Natural killer cell (primary cell): ENCODE results near the gene CNRIP1. TPM values are rescaled to one million over a fixed set of nuclear protein-coding genes. Genes with fewer than 3 reads are reported as not detected.

ENCODE experiments used
- ATAC-seq, 3 donors: fragments of 150-1000 bp in 2 of 3; fragments of 200-7000 bp in 1 of 3; cut with Tn5 transposase; 1 replicate in 1 of 3; 2 replicates in 2 of 3; pipeline ENCODE4 v1.10.0; 2021; ENCODE audit warnings: mild to moderate bottlenecking in 2 of 3, moderate library complexity in 2 of 3
- DNase-seq, 2 donors: peaks; one replicate each; pipeline versions ENCODE4 v3.0.0 to v3.0.0-alpha.2; 2013 to 2021; ENCODE audit warnings: mixed read lengths in 1 of 2
- H3K27ac ChIP-seq: one replicate; pipeline ENCODE4 v1.5.1; 2013; ENCODE audit warnings: mild to moderate bottlenecking, low read length
- H3K27me3 ChIP-seq: one replicate; pipeline ENCODE4 v1.6.1; 2013; ENCODE audit warnings: low read length; ENCODE audit not compliant: control insufficient read depth, insufficient read depth
- H3K36me3 ChIP-seq: one replicate; pipeline ENCODE4 v1.6.1; 2013; ENCODE audit warnings: low read length; ENCODE audit not compliant: control insufficient read depth, insufficient read depth
- H3K4me1 ChIP-seq: one replicate; pipeline ENCODE4 v1.6.1; 2013; ENCODE audit warnings: low read length; ENCODE audit not compliant: control insufficient read depth, insufficient read depth
- H3K4me3 ChIP-seq: one replicate; pipeline ENCODE4 v1.5.1; 2013; ENCODE audit warnings: low read length
- H3K9me3 ChIP-seq: one replicate; pipeline ENCODE4 v1.6.1; 2013; ENCODE audit warnings: low read length; ENCODE audit not compliant: control insufficient read depth, insufficient read depth
- H3K27ac Mint-ChIP-seq, 2 donors: one replicate each; pipeline ENCODE4 v1.8.0; 2022; ENCODE audit warnings: mild to moderate bottlenecking in 2 of 2, mixed read lengths in 2 of 2, moderate library complexity in 1 of 2
- H3K27me3 Mint-ChIP-seq, 2 donors: one replicate each; pipeline ENCODE4 v1.8.0; 2022; ENCODE audit warnings: low read depth in 2 of 2, mixed read lengths in 2 of 2
- H3K36me3 Mint-ChIP-seq: one replicate; pipeline ENCODE4 v1.8.0; 2022; ENCODE audit warnings: mixed read lengths
- H3K4me1 Mint-ChIP-seq, 2 donors: one replicate each; pipeline ENCODE4 v1.8.0; 2022; ENCODE audit warnings: mixed read lengths in 2 of 2
- H3K4me3 Mint-ChIP-seq: one replicate; pipeline ENCODE4 v1.8.0; 2022; ENCODE audit warnings: mild to moderate bottlenecking, moderate library complexity, mixed read lengths
- H3K9me3 Mint-ChIP-seq, 2 donors: one replicate each; pipeline ENCODE4 v1.8.0; 2022; ENCODE audit warnings: mixed read lengths in 2 of 2
- CTCF ChIP-seq: fragments of 200-600 bp; IDR thresholded peaks from one replicate; pipeline ENCODE4 v1.8.0; 2022; ENCODE audit warnings: antibody characterized with exemption
- WGBS: methylation state at CpG from one replicate; pipeline ENCODE4 v1.1.7; 2013; ENCODE audit warnings: missing lambda C conversion rate; ENCODE audit not compliant: insufficient coverage; 5-methylcytosine and 5-hydroxymethylcytosine counted together
- intact Hi-C: fragments of 100-400 bp; cut with micrococcal nuclease; formaldehyde crosslinking; loops from one replicate; pipeline ENCODE4 v1.14.2; 2022
- total RNA-seq, 4 donors: library from RNA; stranded (reverse); fragments of 120-200 nt in 1 of 4; gene quantifications; one replicate each; pipeline versions ENCODE4 v1.2.3 to v1.2.4, GENCODE V29; 2013 to 2022

The CNRIP1 gene
- total RNA-seq, 3 donors from 2014 or later (not counting 1 experiment from before 2014, with no cell fraction given) = 0.39 to 0.98 TPM; not detected in 1

GRCh38 chr2:68333009-68333408 is 13.3 kb upstream of the CNRIP1 start:
- H3K27ac Mint-ChIP-seq = no peak overlapping the region

GRCh38 chr2:68330691-68331090 is 10.9 kb upstream of the CNRIP1 start:
- Mint-ChIP-seq H3K27ac (no peak overlapping the region), H3K9me3 (no peaks in the 10 kb centered on the region), H3K36me3 (no peaks in the 10 kb centered on the region), H3K4me1 (peaks cover 0 to 6% of the 10 kb centered on the region in 2 donors), H3K4me3 (no peak overlapping the region), H3K27me3 (peaks cover 5 to 21% of the 10 kb centered on the region in 2 donors)
- 98% methylated on average over 2 of the region's 2 CpGs for WGBS
- no peak for TF ChIP-seq CTCF
- no peaks in the 10 kb centered on the region for H3K36me3 ChIP-seq
- no peak overlapping the region for H3K27ac ChIP-seq
- no peaks in the 10 kb centered on the region for H3K27me3 ChIP-seq
- H3K4me1 ChIP-seq = no peaks in the 10 kb centered on the region
- H3K4me3 ChIP-seq = no peak overlapping the region
- ATAC-seq = no peak
- intact Hi-C loops = no loop called here
- DNase-seq = no peak
- no peaks in the 10 kb centered on the region for H3K9me3 ChIP-seq

More at GRCh38 chr2:68333009-68333408, 13.3 kb upstream of the CNRIP1 start:
- Histone ChIP-seq H3K36me3 (no peaks in the 10 kb centered on the region), H3K27me3 (no peaks in the 10 kb centered on the region), H3K9me3 (no peaks in the 10 kb centered on the region), H3K4me3 (no peak overlapping the region), H3K4me1 (no peaks in the 10 kb centered on the region), H3K27ac (no peak overlapping the region)
- H3K4me1 Mint-ChIP-seq = peaks cover 0 to 6% of the 10 kb centered on the region in 2 donors
- no peaks in the 10 kb centered on the region for H3K36me3 Mint-ChIP-seq
- no peak for ATAC-seq
- no peaks in the 10 kb centered on the region for H3K9me3 Mint-ChIP-seq
- H3K27me3 Mint-ChIP-seq = peaks cover 3 to 11% of the 10 kb centered on the region in 2 donors
- DNase-seq = no peak
- no peak for TF ChIP-seq CTCF
- no peak overlapping the region for H3K4me3 Mint-ChIP-seq
- intact Hi-C loops = no loop called here
- WGBS = 95% methylated on average over 2 of the region's 8 CpGs

GRCh38 chr2:68328901-68329300 is 9.2 kb upstream of the CNRIP1 start:
- Mint-ChIP-seq H3K4me3 (no peak overlapping the region), H3K27ac (no peak overlapping the region), H3K4me1 (peaks cover 0 to 3% of the 10 kb centered on the region in 2 donors), H3K9me3 (no peaks in the 10 kb centered on the region), H3K27me3 (peaks cover 9 to 21% of the 10 kb centered on the region in 2 donors), H3K36me3 (no peaks in the 10 kb centered on the region)
- H3K4me1 ChIP-seq = no peaks in the 10 kb centered on the region
- H3K9me3 ChIP-seq = no peaks in the 10 kb centered on the region
- TF ChIP-seq CTCF = no peak
- ATAC-seq = no peak
- 70% methylated on average over 5 of the region's 5 CpGs for WGBS
- intact Hi-C loops = no loop called here
- H3K36me3 ChIP-seq = no peaks in the 10 kb centered on the region
- no peaks in the 10 kb centered on the region for H3K27me3 ChIP-seq
- no peak overlapping the region for H3K4me3 ChIP-seq
- no peak for DNase-seq
- no peak overlapping the region for H3K27ac ChIP-seq

- intact Hi-C loops = no loop called here
- Mint-ChIP-seq H3K9me3 (no peaks in the 10 kb centered on the region), H3K4me3 (no peak overlapping the region), H3K27me3 (peaks cover 13 to 16% of the 10 kb centered on the region in 2 donors), H3K36me3 (no peaks in the 10 kb centered on the region), H3K27ac (no peak overlapping the region), H3K4me1 (peaks cover 0 to 4% of the 10 kb centered on the region in 2 donors)
- WGBS = 92% methylated on average over 3 of the region's 3 CpGs
- H3K36me3 ChIP-seq = no peaks in the 10 kb centered on the region
- no peak overlapping the region for H3K4me3 ChIP-seq
- no peak for ATAC-seq
- H3K27me3 ChIP-seq = peaks cover 7% of the 10 kb centered on the region
- DNase-seq = no peak
- H3K4me1 ChIP-seq = peaks cover 4% of the 10 kb centered on the region
- no peak overlapping the region for H3K27ac ChIP-seq
- no peak for TF ChIP-seq CTCF
- no peaks in the 10 kb centered on the region for H3K9me3 ChIP-seq
Observed at GRCh38 chr2:68325056-68325455, 5.3 kb upstream of the CNRIP1 start.
